HepG2 (cell line): ENCODE measurements around the gene TM4SF1.

Experiments used
- KAT8 ChIP-seq: IDR thresholded peaks from 2 replicates; pipeline ENCODE4 v1.6.1; 2016; ENCODE audit warnings: missing genetic modification reagents, missing compliant biosample characterization
- REST ChIP-seq, 2 experiments: IDR thresholded peaks; 2 replicates each; pipeline ENCODE4 v1.6.1; 2011 to 2012; ENCODE audit warnings: low read length in 2 of 2, borderline replicate concordance in 1 of 2, low read depth in 1 of 2, mild to moderate bottlenecking in 1 of 2, moderate library complexity in 1 of 2
- SIN3B ChIP-seq: fragments of 150-350 bp; IDR thresholded peaks from 2 replicates; pipeline ENCODE4 v1.6.1; 2014; ENCODE audit warnings: low read length
- ZHX1 ChIP-seq: sonication (generic); formaldehyde crosslinking; IDR thresholded peaks from 2 replicates; pipeline ENCODE4 v1.8.1; 2022; ENCODE audit warnings: low read depth, mild to moderate bottlenecking, missing genetic modification reagents

- TF ChIP-seq KAT8 (no peak), REST (IDR thresholded peaks at IDR 0.05; ENCODE audit: borderline replicate concordance in 1 of 2, low read depth in 1 of 2, low read length in 2 of 2) (no peak), ZHX1 (CRISPR knock-in tag) (no peak), SIN3B (no peak)
Measured at GRCh38 chr3:149331396-149331795, 46.1 kb downstream of the TM4SF1 start.
